Hypothalamus (tissue), 51 donors: Measurements from ENCODE around the gene ADAMTS2.
"Not testable (repeated sequence)": the region's sequence is repeated elsewhere in the genome, so short reads cannot be mapped to it uniquely, and the experiment has no call there.

Experiments
- DNase-seq, 51 donors: peaks; one replicate each; lab custom pipeline; 2025; lab: John Stamatoyannopoulos, UW

Gene ADAMTS2

DNA sequence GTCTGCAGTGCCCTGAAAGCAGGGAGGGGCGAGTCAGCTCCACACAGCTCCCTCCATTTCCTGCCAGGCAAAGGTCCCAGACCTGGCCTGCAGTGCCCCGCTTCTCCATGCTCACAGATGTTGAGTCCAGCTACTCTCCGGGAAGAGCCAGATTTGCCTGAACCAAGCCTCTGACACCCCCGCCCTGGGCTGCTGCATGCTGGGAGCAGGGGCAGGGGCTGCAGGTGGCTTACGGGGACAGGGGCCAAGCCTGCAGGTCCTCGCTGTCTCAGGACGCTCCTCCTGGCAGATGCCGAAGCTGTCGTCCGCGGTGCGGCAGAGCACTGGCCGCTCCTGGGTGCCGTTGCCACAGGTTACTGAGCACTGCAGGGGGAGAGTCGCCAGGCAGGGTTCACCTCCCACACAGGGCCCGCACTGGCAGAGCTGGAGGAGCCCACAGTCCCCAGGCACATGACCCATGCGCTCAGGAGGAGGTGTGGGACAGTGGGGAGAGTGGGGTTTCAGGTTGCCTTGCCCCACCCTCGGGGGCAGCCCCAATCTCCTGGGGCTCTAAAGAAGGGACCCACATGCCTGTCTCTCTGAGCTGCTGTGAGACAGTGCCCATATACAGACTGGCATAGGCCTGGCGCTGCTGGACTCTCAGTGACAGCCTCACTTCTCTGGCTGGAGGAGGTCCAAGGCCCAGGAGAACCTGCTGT, 222.7 kb downstream of the ADAMTS2 start:
- DNase-seq: no peak

DNA sequence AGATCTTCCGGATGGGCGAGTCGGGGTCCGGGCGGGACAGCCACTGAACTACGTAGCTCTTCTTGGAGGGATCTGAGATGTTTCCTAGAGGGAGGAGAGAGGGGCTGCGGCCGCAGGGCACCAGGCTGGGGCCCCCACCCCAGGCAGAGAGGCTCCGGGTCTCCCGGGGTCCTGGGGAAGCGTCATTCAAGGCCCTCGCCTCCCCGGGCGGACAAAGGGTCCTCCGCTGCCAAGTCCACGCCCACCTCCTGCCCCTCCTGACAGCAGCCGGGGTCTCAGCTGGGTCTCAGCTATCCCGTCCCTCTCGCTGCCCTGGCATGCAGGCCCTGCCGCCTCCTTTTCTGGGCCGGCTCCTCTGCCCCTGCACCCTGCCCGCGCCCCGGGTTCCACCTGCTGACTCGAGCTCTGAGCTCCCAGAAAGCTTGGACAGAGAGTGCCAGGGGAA, 223.6 kb downstream of the ADAMTS2 start:
- DNase-seq: no peak

GRCh38 chr5:179120951-179121666, 224.2 kb downstream of the ADAMTS2 start:
- no peak for DNase-seq

- no peak for DNase-seq
Observed at GRCh38 chr5:179120421-179120861, 224.8 kb downstream of the ADAMTS2 start.

DNA sequence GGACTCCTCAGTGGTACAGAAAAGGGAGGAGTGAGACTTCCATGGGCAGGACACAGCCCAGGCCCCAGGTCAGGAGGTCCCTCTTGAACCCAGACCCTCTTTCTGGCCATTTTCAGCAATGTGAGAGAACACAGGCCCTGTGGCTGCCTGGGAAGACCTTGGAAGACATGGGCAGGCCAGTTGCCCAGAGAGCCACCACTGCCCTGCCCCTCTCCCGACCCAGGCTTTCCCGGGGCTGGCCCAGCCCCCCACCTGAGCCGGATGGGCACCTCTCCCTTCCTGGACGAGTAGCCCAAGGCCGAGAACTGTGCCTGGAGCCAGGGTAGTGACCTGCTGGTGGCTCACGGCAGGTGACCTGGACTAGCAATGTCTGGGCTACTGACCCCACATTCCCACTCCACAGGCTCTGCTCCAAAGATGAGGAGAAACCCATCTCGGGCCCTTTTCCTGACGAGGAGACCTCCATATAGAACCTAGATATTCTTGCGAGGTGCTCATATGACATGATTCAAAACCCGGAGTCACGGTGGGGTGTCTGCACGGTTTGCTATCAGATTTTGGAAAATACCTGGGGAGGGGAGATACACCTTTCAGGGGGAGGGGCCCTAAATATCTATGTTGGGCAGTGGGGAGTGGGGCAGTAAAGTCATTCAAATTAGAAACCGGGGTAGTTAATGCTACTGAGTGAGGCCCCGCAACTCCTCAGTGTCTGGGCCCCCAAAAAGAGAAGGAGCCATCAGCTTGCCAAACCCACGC, 225.7 kb downstream of the ADAMTS2 start:
- DNase-seq: no peak

DNA sequence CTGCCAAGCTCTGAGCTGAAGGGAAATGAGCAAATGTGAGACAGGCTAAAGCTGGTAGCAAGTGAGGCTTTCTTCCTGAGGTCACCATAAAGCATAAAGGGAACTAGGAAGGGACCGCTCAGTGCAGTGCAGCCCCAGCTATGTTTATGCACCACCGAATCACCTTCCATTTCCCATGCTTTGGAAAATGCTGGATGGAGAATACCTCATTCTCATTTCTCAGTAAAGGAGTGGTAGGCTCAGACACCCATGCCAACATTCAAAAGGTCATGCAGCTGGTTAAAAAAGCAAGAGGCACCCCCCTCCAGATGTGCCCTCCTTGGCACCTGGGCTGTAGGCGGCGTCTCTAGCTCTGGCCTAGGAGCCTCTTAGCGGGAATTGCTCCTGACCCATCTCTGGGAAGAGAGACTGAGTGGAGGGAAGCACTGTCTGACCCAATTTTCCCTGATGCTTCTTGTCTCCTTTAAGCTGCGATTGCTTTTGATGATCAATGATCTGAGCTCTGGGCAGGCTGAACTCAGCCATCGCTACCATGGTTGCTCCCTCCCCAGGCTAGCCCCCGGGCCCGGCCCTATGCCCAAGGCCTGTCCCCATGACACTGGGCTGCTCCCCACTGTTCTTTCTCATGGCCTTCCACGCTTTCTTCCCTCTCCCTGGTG, 226.4 kb downstream of the ADAMTS2 start:
- DNase-seq: no peak

DNA sequence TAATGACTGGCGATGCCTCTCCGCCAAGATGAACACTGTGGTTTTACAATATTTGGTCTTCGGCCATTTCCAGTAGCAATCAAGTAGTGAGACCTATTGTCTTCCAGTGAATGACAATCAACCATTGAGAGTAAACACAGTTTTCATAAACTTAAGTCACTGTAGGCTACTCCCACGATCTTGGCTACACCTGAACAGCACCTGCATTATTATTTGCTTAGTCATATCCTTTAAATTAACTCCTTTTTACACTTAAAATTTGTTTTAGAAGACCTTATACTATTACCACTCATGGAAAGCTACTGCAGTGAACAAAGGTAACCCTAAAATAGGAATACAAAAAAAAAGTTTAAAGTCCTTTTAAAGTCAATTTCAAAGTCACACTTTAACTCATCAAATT, 226.9 kb downstream of the ADAMTS2 start:
- DNase-seq: no peak

- DNase-seq: no peak
Observed at GRCh38 chr5:179115845-179116524, 229.3 kb downstream of the ADAMTS2 start.

DNA sequence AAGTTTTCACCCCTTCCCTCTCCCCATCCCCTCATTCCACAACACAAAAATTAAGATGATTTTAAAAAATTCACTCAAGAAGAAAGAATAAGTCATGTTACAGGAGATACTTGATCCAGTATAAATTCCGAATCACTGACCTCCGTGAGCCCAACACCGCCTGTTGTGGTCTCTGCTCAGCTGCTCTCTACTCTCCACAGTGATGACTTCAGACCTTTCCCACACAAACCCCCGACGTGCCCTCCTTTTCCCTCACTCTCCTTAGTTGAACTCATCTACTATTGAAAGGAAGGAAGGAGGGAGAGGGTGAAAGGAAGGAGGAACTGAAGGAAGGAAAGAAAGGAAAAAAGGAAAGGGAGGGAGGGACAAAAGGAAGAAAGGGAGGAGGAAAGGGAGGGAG, 230.0 kb downstream of the ADAMTS2 start:
- no peak for DNase-seq

DNA sequence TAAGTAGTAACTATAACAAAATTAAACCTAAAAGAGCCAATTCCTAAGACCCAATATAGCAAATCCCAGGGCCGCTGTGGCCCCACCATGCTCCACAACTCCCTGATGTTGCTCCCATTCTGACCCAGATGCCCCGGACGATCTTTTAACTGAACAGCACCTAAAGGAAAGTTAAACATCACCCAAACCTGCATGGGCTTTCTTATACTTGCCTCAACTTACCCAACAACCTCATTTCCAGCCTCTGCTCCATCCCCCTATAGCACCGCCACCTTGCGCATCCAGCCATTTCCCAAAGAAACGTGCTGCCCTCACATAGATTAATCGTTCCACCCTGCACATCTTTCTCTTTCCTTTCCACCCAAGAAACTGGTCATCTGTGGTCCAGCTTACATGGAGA, 230.5 kb downstream of the ADAMTS2 start:
- no peak for DNase-seq

DNA sequence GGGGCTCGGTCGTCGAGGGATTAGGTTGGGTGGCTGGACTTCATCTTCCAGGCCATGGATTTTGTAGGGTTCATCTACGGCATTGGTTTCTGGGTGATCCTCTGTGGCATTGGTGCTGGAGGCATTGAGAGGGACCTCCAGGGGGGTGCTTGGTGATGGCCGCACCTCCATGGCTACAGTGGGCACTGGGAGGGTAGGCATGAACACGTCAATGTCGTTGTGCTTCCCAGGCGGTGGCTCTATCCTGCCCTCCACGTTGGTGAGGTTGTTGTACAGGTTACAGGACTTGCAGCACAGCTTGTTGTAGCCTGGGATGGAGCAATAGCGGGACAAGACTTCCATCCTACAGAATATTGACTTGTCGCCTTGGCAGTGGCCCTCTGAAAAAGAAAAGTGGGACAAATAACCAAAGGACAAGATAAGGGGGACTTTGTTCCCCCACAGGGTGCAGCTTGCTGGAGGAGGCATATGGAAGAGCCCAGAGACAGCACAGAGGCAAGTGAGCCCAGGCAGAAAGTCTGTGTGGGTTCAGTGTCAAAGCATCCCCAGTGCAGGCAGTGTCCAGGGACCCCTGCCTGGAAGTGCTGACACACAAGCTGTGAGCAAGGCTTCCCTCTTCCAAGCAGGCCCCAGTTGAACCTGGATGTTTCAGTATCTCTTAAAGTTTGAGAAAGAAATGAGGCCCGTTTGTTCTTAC, 231.2 kb downstream of the ADAMTS2 start:
- no peak for DNase-seq

- DNase-seq: no peak
Observed at GRCh38 chr5:179113143-179113530, 232.1 kb downstream of the ADAMTS2 start.

GRCh38 chr5:179112469-179113142, 232.7 kb downstream of the ADAMTS2 start:
- DNase-seq: no peak

- DNase-seq: no peak
Observed at GRCh38 chr5:179111267-179112207, 233.7 kb downstream of the ADAMTS2 start.

DNA sequence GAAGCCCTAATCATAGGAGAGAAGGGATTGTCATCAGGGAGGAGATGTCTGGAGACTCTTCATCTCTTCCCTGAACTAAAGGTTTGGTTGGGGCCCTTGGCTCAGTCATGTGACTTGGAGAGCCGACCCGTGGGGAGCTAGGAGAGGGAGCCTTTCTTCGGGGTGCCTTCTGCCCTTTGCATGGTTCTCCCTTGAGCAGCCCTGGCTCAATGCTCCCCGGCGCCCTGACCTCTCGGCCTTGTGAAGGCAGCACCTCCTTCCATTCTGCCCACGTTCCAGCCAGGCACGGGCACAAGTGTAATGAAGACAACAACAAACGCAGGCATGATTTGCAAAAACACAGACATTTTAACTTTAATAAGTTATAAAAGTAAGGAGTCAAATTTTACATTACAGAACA, 234.7 kb downstream of the ADAMTS2 start:
- DNase-seq: no peak

DNA sequence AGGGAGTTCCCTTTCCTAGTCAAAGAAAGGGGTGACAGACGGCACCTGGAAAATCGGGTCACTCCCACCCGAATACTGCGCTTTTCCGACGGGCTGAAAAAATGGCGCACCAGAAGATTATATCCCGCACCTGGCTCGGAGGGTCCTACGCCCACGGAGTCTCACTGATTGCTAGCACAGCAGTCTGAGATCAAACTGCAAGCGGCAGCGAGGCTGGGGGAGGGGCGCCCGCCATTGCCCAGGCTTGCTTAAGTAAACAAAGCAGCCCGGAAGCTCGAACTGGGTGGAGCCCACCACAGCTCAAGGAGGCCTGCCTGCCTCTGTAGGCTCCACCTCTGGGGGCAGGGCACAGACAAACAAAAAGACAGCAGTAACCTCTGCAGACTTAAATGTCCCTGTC, 244.0 kb downstream of the ADAMTS2 start:
- DNase-seq: not testable (repeated sequence)

- no peak for DNase-seq
Observed at GRCh38 chr5:179089502-179089901, 255.8 kb downstream of the ADAMTS2 start.

DNA sequence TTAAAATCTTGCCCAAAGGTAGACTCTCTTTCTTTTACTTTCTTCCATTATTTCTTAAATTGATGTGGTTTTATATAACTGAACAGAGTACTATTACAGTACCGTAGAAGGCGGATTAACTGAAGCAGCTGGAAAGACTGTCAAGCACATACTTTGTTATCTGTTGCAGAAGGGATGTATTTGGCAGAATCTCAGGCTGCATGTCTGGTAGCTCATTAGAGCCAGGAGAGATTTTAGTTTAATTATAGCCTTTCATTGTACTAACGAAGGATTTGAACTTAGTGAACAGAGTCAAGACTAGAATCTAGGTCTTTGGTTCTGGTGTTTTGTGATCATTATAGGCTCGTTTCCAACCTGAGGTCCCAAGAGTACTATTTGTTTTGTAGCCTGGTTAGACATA, 264.5 kb downstream of the ADAMTS2 start:
- no peak for DNase-seq
